Forelimb muscle (tissue), 1 donor: ENCODE data around the gene FBXO2. TPM values are rescaled to one million over a fixed set of nuclear protein-coding genes. Genes with fewer than 3 reads are reported as not detected.

Experiments used
- DNase-seq: peaks from one replicate; pipeline ENCODE4 v3.0.0-alpha.2; 2013; ENCODE audit warnings: low read depth
- polyA plus RNA-seq: library from polyadenylated mRNA; unstranded; fragments of 120-200 nt; gene quantifications from one replicate; pipeline ENCODE4 v1.2.1, GENCODE V29; 2013; ENCODE audit not compliant: insufficient read length

FBXO2 gene
- polyA plus RNA-seq, 1 donor: 0.32 TPM

DNA sequence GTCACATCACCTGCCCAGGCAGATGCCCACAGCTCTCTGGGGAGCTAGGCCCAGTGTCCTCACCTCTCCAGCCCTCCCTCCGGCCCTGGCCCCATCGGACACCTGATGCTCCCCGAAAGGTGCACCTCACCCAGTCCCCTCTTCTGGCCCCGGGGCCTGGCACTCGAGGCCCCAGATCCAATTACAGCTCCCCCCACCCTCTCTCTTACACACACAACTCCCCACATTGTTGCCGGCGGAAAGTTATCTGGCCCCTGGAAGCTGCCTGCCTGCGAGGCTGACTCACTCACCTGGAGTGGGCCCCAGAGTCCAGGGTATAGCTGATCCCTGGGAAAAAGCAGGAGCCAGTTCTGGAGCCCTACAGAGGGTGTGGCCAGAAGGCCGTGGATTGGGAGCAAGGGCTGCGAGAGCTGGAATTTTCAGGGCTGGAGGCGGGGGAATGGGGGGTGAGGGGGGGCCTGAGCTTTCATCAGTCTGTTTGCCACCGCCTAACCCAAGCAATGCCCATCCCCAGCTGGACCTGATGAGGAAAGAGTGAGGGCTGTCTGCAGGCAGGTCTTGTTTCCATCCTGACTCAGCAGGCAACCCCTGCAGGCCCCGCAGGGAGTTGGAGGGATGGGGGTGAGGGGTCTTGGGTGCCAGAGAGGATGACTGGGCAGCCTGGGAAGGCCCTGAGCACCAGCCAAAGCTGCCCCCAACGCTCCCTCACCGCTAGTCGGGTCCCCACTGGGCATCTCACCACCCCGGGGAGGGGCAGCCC lies 948 bp downstream of the FBXO2 start:
- DNase-seq: no peak

DNA sequence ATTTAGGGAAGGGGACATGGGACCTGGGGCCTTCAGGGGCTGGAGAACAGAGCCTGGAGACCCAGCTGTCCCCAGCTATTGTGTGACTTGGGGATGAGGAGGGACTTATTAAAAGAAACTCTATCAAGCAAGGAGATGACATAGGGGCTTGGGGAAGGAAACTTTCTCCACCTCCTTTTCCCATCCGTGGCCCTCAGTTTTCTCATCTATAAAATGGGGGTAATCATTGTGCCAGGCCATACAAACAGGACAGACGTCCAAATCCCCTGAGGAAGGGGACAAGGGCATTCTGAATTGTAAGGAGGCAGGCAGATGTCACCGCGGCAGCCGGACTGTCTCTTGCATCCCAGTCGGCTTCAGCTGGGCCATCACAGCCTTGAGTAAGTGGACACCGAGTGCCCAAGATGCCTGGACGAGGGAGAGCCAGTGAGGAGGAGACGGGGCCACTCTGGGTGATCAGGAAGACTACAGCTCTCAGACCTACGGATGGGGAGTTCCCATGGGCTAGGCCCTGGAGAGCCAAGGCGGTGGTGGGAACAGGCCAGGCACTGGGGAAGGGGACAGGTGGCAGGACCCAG lies 1.9 kb downstream of the FBXO2 start:
- no peak for DNase-seq

DNA sequence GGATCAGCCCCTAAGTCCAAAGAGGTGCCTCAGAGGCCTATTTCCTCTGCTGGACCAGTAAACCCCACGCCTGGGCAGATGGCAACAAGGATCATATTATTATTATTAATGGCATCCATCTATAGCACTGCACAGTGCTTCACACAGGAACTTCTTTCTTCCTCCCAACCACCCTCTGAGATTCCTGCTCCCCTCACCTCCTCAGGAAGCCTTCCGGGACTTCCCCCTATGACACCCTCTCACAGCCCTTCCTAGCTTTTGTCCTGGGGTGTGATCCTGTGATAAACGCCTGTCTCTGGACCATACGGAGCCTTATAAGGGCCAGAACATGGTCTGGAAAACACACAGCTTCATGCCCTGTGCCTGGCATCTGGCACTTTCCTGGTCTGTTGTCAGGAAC lies 3.2 kb downstream of the FBXO2 start:
- DNase-seq: no peak

DNA sequence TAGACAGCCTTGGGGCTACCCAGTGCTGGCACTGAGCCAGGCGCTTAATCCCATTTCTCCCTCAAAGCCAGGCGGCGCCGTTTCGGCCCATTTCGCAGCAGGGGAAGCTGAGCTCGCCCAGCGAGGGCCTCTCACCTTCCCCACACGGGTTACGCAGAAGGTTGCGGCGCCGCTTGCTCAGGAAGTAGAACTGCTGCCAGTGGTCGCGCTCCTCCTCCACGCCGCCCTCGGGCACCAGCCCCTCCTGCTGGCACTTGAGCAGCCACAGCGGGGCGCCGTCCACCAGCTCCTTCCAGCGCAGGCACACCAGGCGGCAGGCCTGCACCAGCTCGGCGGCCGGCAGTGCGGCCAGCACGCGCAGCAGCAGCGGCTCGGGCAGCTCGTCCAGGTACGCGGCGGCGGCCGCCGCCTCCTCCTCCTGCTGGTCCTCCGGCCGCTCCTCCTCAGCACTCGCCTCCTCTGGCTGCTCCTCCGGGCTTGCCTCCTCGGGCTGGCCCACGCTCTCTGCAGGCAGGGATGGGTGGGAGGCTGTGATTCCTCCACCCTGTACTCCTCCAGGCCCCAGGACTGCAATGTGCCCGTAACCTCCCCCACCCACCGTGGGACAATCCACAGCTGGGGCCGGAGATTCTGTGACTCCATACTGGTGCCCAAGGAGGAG lies 3.8 kb downstream of the FBXO2 start:
- DNase-seq: no peak

DNA sequence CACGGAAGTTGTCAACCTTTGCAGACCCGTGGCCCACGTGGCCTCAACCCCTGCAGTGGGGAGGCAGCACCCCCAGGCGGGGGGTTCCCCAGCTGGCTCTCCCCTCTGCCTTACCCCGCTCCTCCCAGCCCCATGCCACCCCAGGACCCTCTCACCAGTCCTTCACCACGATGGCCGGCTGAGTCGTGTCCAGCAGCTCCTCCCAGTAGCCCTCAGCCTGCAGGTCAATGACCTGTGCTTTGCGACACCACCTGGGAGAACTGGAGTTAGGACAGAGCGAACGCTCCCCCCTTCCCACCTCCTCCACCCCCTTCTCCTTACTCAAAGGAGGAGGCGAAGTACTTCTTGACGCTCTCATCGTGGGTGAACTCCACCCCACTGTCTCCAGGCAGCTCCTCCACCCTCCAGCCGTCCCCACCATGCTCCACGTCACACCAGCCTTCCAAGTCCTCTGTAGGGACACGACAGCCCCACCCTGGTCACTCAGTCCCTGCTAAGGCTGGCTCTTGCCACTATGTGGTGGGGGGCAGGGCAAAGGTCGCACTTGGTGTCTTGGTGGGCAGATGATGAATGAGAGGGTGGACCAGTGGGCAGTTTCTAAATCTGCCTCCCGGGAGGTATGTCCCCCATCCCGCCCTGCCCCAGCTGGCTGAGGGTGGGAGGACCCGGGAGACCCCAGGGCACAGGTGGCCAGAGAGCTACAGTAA lies 4.5 kb downstream of the FBXO2 start:
- DNase-seq: no peak

DNA sequence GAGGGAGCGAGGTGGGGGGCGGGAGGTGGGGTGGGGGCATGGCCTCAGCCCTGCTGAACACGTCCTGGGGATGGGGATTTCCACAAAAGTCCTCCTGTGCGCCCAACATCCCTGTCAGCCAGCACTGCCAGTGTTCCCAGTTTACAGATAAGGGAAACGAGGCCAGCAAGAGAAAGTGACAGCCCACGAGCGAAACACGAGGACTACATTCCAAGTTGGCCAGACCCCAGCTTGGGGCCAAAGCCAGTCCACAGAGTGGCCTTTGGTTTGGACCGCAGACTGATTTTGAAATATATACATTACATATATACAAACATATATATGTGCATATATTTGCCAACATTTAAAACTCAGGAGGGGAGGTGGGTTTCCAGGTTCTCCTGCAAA lies 5.0 kb downstream of the FBXO2 start:
- no peak for DNase-seq

DNA sequence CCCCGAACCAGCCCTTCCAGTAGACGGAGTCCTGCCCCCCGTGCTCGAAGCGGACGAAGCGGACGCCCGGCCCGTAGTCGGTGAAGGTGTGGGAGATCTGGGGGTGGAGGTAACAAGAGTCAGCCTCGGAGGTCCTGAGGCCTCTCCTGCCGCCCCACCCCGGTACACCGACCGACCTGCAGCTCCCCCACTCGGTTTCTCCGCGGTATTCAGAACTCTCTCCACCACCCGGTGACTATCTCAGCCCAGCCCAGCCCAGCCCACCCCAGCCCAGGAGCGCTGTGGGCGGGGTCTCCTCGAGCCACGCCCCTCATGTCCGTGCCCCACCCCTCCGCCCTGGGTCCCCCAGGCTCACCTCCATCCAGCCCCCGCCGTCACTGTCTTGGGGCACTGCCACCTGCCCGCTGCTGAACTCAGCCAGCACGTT lies 5.5 kb downstream of the FBXO2 start:
- DNase-seq: no peak

DNA sequence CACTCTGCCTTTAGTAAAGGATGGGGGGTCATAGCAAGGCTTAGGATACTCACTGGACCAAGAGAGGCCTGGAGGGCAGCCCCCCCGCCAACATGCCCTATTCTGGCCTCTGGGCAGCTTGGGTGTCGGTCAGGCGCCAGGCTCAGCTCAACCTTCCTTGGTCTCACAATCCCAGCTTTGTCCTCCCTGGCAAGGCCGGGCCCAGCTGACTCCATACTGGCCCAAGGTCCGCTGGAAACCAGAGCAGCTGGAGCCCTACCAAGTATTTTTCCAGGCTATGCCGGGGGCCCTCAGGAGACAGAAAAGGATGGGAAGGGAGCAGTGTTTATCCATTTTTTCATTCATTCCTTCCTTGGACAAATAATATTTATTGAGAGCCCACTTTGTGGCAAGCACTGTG lies 6.2 kb downstream of the FBXO2 start:
- DNase-seq: no peak

DNA sequence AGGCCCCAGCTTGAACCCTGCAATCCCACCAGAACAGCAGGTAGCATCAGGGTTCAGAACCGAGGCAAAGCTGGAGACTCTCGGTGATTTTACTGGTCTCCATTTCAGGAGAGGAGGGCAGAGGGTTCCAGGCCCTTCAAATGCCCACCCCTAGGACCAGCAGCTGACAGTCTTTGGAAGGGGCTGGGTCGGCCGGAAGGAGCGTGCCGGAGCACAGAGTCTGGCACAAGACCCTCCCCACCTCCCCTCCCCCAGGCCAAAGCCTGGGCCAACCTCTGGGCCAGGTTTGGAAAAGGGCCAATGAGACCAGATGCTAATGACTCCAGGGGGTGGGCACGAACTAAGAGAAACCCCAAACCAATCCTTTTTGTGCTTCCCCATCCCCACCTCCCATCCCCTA lies 6.9 kb downstream of the FBXO2 start:
- no peak for DNase-seq

DNA sequence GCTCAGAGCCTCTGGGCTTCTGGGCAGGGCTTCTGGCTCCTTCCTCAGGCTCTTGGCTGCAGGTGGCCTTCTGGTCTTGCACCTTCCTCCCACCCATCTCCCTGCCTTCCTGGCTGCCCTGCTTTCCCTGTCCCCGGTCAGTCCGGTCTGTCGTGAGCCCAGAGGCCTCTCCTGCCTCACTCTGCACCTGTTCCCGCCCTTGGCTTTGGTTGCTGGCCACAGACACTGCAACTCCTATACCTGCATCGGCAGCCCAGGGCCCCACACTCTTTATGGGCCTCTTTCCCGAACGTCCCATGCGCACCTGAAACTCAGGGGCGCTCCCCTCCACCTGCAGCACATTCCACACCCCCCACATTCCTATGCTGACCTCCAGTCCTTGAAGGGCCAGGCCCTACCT lies 7.9 kb downstream of the FBXO2 start:
- no peak for DNase-seq

DNA sequence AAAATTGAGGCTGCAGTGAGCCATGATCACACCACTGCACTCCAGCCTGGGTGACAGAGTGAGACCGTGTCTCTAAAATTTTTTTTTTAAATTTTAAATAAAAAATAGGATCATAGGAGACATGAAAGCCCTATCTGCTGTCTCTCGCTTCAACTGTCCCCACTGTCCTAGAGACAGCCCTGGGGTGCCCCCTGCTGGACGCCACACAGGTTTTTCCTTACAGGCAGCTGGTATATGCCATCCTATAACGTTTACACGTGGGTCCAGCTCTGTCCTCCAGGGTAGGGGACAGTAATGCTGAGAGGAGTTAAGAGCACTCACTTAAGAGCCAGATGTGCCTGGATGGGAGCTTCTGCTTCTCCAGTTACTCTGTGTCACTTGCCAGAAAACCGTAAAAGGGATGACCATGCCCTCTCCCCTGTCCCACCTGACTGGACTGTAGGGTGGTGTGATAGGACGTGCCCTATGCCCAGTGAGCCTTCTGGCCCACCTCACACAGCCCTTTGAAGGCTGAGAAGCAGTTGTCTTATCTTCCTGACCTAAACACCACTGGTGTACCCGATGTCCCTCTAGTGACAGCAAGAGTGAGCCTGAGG lies 8.5 kb downstream of the FBXO2 start:
- no peak for DNase-seq

DNA sequence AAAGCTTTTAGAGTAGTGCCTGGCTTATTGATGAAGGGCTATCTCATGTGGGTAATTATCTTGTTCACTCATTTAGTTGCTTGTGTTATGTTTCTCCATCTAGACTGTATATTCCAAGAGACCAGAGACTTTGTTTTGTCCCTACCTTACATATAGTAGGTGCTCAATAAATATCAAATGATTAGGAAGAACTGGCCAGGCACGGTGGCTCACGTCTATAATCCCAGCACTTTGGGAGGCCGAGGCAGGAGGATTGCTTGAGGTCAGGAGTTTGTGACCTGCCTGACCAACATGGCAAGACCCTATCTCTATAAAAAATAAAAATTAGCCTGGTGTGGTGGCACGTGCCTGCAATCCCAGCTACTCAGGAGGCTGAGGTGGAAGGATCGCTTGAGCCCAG lies 9.0 kb downstream of the FBXO2 start:
- DNase-seq: no peak

DNA sequence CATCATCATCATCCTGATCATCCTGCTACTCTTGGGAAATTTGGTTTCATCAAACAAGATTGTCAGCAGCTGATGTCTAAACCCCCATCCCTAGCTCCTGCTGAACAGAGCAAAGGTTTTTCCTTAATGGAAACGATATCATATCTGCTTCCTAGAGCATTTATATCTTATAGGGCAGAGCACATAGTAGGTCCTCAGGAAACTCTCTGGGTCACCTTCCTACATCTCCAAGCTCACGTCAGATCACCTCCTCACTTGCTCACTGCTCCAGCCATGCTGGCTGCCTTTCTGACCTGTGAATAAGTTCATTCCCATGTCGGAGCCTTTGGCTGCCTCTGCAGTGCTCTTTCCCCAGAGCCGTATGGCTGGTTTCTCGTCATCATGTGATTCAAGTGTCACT lies 10.4 kb downstream of the FBXO2 start:
- DNase-seq: no peak

DNA sequence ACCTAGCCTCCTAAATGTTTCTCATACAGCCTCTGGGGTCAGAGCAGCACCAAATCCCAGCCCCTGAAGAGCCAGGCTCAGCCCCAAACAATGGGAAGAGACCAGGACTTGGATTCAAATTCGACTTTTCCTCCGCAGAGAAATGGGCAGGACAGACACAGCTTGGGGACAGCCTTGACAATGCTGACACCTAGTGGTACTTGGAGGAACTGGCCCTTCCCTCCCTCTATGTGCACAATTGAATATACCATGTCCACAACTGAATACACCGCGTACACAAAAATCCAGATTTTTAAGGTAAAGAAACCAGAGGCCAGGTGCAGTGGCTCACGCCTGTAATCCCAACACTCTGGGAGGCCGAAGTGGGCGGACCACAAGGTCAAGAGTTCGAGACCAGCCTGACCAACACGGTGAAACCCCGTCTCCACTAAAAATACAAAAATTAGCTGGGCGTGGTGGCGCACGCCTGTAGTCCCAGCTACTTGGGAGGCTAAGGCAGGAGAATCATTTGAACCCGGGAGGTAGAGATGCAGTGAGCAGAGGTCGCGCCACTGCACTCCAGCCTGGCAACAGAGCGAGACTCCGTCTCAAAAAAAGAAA lies 11.7 kb downstream of the FBXO2 start:
- DNase-seq: peak; percentile 31

DNA sequence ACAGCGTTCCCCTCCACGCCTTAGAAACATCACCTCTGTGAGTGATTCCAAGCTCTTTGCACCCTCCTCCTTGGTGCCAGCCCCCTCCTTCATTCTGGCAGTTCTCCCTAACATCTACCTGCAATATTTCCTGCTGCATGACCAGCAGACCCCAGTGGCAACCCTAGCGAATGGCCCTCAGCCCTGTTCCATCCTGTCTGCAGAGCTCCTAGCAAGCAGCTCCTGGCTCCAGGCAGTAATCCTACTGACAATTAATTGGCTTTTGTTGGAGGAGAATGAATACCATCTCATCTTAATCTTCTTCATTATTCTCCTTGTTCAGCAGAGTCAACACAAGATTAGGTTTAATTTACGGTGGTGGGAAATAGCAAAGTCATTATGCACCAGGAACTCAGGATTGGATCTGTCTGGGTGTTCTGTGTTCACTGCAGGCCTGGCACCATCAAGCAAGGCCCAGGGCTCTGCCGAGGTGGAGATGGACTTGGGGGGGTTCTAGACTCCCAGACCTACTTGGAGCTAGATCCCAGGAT lies 12.4 kb downstream of the FBXO2 start:
- DNase-seq: no peak

DNA sequence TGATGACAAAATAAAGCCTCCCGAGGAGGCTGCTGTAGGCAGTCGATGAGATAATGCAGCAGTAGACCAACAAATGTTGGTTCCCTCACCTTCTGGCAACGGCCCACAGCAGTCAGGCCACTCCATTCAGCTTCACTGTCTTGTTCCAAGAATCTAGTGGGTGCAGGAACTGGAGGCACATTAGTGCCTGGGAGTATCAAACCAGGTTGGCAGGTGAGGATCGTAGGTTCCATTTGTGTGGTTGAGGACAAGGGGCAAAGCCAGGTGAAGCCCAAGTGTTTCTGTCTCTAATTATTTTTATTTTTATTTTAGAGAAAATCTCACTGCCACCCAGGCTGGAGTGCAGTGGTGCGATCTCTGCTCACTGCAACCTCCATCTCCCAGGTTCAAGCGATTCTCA lies 13.3 kb downstream of the FBXO2 start:
- DNase-seq: no peak

DNA sequence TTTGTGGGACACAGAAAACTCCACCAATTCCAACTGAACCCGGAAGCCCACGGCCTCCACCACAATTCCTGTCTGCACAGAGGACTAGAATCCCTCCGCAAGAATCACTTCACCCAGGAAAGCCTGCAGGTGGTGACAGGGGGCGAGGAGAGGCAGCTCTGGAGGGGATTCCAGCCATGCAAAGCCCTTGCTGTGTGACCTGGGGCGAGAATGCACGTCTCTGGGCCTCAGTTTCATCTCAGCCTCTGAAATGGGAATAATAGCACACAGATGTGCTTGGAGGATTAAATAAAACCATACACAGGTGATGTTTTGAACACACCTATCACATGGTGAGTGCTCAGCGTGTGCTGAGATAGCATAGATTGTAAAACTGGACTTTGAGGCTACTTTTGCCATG lies 14.1 kb downstream of the FBXO2 start:
- DNase-seq: no peak

DNA sequence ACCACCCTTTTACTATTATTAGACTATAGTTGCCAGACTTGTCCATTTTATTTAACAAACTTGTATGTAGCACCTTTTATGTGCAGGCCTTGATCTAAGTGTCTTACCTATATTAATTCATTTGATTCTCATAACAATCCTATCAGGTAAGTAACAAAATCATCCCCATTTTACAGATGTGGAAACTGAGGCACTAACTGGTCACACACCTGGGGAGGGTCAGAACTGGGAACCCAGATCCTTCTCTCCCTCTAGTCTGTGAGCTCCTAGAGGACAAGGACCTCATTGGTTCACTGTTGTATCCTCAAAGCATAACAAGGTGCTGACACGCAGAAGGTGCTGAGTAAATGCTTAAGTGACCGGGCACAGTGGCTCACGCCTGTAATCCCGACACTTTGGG lies 14.9 kb downstream of the FBXO2 start:
- DNase-seq: no peak

DNA sequence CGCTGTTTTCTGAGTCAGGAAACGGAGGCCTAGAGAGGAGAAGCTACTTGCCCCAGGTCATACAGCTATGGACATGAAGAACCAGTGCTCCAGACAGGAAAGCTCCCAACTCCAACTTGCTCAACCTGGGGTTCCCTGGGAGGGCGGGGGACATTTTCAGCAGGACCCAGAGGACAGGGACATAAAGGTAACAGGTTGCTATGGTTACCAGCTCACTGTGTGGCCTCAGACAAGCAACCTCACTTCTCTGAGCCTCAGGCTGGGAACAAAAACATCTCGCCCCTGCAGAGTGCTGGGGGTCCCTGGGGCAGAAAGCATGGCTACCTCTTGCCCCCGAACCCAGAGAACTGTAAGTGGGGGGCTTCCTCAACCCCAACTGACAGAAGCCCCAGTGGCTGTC lies 16.1 kb downstream of the FBXO2 start:
- DNase-seq: no peak

DNA sequence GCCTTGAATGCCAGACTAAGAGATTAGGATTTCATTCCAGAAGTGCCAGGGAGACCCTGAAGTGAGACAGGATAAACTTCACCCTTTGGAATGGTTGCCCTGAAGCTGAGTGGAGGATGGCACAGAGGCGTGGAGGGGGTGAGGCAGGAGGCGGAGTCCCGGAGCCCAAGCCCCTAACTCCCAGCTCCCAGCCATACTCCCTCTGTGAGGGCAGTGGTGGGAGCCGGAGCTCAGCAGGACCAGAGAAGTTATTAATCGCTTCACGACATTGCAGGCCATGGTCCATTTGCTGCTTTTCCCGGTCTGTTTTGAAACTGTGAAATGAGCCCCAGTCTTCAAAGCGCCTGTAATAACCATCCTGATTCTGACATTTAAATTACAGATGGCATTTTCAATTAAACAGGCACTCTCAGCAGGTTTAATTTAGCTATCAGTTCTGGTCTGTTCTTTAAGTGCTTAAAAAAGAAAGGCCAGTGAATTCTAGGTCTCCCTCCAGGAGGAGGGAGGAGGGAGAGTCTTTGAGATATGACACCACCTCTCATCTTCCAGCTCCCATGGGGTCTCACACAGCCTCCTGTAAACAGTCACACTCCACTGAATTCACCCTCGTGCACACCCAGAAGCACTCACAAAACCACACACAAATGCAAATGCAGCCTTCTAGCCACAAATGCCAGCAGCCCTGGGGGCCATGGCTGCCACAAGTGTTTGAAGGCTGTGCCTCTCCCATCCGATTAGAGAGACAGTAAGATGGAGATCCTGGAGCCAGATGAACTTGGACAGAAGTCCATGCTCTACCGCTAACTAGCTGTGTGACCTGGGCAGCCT lies 19.6 kb downstream of the FBXO2 start:
- no peak for DNase-seq
